Transverse colon (tissue), 4 donors: ENCODE measurements around the gene EYS.

Source experiments
- CTCF ChIP-seq, 5 experiments: fragments of 200-600 bp in 3 of 5; fragments of 450-650 bp in 2 of 5; sonication (generic) in 3 of 5; IDR thresholded peaks; 1 replicate in 2 of 5; 2 replicates in 3 of 5; pipeline ENCODE4 v1.5.1; 2016 to 2017; ENCODE audit warnings: antibody characterized with exemption in 5 of 5, inconsistent platforms in 3 of 5, mild to moderate bottlenecking in 2 of 5, moderate library complexity in 1 of 5
- POLR2A ChIP-seq: fragments of 450-650 bp; IDR thresholded peaks from one replicate; pipeline ENCODE4 v1.6.1; 2016; ENCODE audit warnings: antibody characterized with exemption, mild to moderate bottlenecking, moderate library complexity
- POLR2AphosphoS5 ChIP-seq, 3 donors: sonication (generic); formaldehyde crosslinking; IDR thresholded peaks; one replicate each; pipeline ENCODE4 v1.6.1; 2016; ENCODE audit warnings: antibody characterized with exemption in 3 of 3

GRCh38 chr6:65558071-65558470 lies 149.0 kb downstream of the EYS start:
- TF ChIP-seq CTCF (IDR thresholded peaks at IDR 0.05) (no peak), POLR2AphosphoS5 (IDR thresholded peaks at IDR 0.05) (no peak), POLR2A (no peak)
